Colonic mucosa (tissue), 4 donors: Measurements from ENCODE around the gene SYNPO2L. TPM values are rescaled to one million over a fixed set of nuclear protein-coding genes. Genes with fewer than 3 reads are reported as not detected.
"Not testable (repeated sequence)": the region's sequence is repeated elsewhere in the genome, so short reads cannot be mapped to it uniquely, and the experiment has no call there.

Experiments
- DNase-seq: peaks from one replicate; pipeline ENCODE4 v3.0.0-alpha.2; 2020
- H3K27ac ChIP-seq: fragments of 200-600 bp; one replicate; pipeline ENCODE4 v1.8.0; 2021
- H3K27me3 ChIP-seq: fragments of 200-600 bp; one replicate; pipeline ENCODE4 v1.8.0; 2021
- H3K36me3 ChIP-seq: fragments of 200-600 bp; one replicate; pipeline ENCODE4 v1.8.0; 2021
- H3K4me1 ChIP-seq: fragments of 200-600 bp; one replicate; pipeline ENCODE4 v1.8.0; 2021; ENCODE audit warnings: mild to moderate bottlenecking
- H3K4me3 ChIP-seq: fragments of 200-600 bp; one replicate; pipeline ENCODE4 v1.8.0; 2021
- H3K9ac ChIP-seq, 2 donors: one replicate each; pipeline ENCODE4 v1.7.0; 2013; ENCODE audit warnings: control low read depth in 2 of 2, low read depth in 2 of 2, low read length in 2 of 2
- H3K9me3 ChIP-seq: fragments of 200-600 bp; one replicate; pipeline ENCODE4 v1.8.0; 2021
- CTCF ChIP-seq: fragments of 200-600 bp; IDR thresholded peaks from one replicate; pipeline ENCODE4 v1.8.0; 2022; ENCODE audit warnings: antibody characterized with exemption, mild to moderate bottlenecking
- intact Hi-C: fragments of 100-400 bp; cut with DNase I; formaldehyde crosslinking; loops from one replicate; pipeline ENCODE4 v1.14.1; 2022
- total RNA-seq, 2 donors: library from RNA; stranded (reverse); fragmentation: NEBNext Ultra II Directional in 1 of 2; extraction: Animal tissue kit (Norgen Biotek cat#: 25700) in 1 of 2; gene quantifications; one replicate each; pipeline ENCODE4 v1.2.1, GENCODE V29; 2021
- donor health status: healthy.
- donor health status: DM: no; HTN: no; CAD: no.
- donor health status: DM: no; HTN: no; CAD: no.

Gene SYNPO2L
- total RNA-seq, 2 donors from 2014 or later = 0.05 TPM; not detected in 1

GRCh38 chr10:73664156-73665040 lies 8.6 kb upstream of the SYNPO2L start:
- not testable (repeated sequence) for H3K27ac ChIP-seq, DNase-seq

GRCh38 chr10:73663621-73664020 lies 7.8 kb upstream of the SYNPO2L start:
- intact Hi-C loops, H3K27me3 ChIP-seq, H3K9me3 ChIP-seq, H3K27ac ChIP-seq, H3K9ac ChIP-seq, H3K4me3 ChIP-seq, H3K4me1 ChIP-seq, H3K36me3 ChIP-seq, DNase-seq: not testable (repeated sequence)

More at GRCh38 chr10:73664156-73665040, 8.6 kb upstream of the SYNPO2L start:
- H3K9me3 ChIP-seq, H3K36me3 ChIP-seq, H3K9ac ChIP-seq, H3K4me3 ChIP-seq, H3K27me3 ChIP-seq, intact Hi-C loops, H3K4me1 ChIP-seq: not testable (repeated sequence)

- H3K27me3 ChIP-seq, H3K27ac ChIP-seq, DNase-seq, H3K4me1 ChIP-seq, H3K9ac ChIP-seq, H3K4me3 ChIP-seq, intact Hi-C loops, H3K36me3 ChIP-seq, H3K9me3 ChIP-seq: not testable (repeated sequence)
Measured at GRCh38 chr10:73662705-73663104, 6.9 kb upstream of the SYNPO2L start.

GRCh38 chr10:73655257-73655989 lies 406 bp downstream of the SYNPO2L start:
- DNase-seq = no peak
- Histone ChIP-seq H3K9me3 (no peaks in the 10 kb centered on the region), H3K27ac (no peak overlapping the region), H3K9ac (no peak overlapping the region), H3K4me3 (no peak overlapping the region), H3K36me3 (no peaks in the 10 kb centered on the region), H3K4me1 (no peaks in the 10 kb centered on the region), H3K27me3 (no peaks in the 10 kb centered on the region)
- intact Hi-C loops = no loop called here
- no peak for TF ChIP-seq CTCF

GRCh38 chr10:73653701-73654100 lies 2.1 kb downstream of the SYNPO2L start:
- H3K27me3 ChIP-seq = no peaks in the 10 kb centered on the region
- H3K36me3 ChIP-seq = no peaks in the 10 kb centered on the region
- H3K4me1 ChIP-seq = no peaks in the 10 kb centered on the region
- H3K9me3 ChIP-seq = no peaks in the 10 kb centered on the region
- intact Hi-C loops = no loop called here
- no peak for TF ChIP-seq CTCF
- H3K9ac ChIP-seq = no peak overlapping the region
- no peak overlapping the region for H3K4me3 ChIP-seq
- DNase-seq = no peak
- H3K27ac ChIP-seq = no peak overlapping the region

- Histone ChIP-seq H3K9ac (no peak overlapping the region), H3K9me3 (no peaks in the 10 kb centered on the region), H3K4me1 (peaks cover under 1% of the 10 kb centered on the region), H3K36me3 (no peaks in the 10 kb centered on the region), H3K4me3 (no peak overlapping the region), H3K27ac (no peak overlapping the region), H3K27me3 (no peaks in the 10 kb centered on the region)
- TF ChIP-seq CTCF = no peak
- no peak for DNase-seq
- intact Hi-C loops = no loop called here
Measured at GRCh38 chr10:73653195-73653594, 2.6 kb downstream of the SYNPO2L start.
